Activated CD4-positive, alpha-beta T cell treated with anti-CD3 and anti-CD28 coated beads, Interleukin-2, Interleukin-4, amounts not matched to agents 100 ng/mL and 50 ng/mL, durations not matched to agents 16 hours and 8 hours (primary cell): Measurements from ENCODE around the gene ABCA10.
"Not testable (repeated sequence)": the region's sequence is repeated elsewhere in the genome, so short reads cannot be mapped to it uniquely, and the experiment has no call there.

Experiments
- DNase-seq: peaks from one replicate; pipeline ENCODE4 v3.0.0-alpha.2; 2020; ENCODE audit warnings: low spot score

ABCA10 gene

DNA sequence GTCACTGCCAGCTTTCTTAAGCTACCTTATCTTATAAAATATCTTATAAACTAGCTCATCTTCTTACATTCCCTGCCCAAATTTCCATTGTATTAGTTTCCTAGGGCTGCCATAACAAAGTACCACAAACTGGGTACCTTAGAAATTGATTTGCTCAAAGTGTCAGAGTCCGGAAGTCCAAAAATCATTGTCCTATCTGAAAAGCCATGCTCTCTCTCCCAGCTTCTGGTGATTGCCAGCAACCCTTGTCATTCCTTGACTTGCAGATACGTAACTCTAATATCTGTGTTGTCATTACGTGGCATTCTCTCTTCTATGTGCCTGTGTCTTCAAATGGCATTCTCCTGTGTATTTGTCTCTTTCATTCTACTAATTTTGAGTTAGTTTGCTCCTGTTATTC lies 2.3 kb upstream of the ABCA10 start:
- DNase-seq, result no peak

DNA sequence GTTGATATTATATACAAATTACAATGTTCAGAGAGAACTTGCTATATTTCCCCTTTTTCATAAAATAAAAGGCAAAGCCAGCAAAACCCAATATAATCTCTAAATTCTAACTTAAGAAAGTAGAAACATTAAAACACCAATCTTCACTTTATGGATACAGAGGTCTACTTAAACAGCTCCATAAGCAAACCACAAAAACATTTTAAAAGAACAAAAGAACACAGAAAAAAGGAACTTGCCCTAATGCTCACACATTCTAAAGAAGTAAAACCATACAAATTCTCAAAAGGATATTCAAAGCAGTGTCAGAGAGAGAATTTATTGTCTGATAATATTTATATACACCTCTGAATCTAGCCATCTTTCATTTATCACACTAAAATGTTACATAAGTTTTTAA lies 606 bp downstream of the ABCA10 start:
- DNase-seq, result no peak

DNA sequence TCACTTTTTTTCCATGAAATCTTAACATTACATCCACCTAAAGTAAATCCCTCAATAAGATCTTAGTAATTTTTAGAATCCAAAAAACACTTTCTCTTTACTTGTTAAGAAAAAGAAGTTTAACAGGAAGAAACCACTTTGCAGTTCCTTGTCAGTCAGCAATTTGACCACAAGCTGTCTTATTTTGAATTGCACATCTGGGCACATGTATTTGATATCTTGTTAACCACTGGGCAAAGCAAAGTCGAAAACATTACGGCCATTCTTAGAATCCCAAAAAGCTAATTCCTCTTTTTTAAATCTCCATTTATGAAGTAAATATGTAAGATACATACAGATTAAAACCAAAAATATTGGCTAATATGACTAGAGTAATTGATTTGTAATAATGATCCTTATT lies 1.1 kb downstream of the ABCA10 start:
- no peak for DNase-seq

DNA sequence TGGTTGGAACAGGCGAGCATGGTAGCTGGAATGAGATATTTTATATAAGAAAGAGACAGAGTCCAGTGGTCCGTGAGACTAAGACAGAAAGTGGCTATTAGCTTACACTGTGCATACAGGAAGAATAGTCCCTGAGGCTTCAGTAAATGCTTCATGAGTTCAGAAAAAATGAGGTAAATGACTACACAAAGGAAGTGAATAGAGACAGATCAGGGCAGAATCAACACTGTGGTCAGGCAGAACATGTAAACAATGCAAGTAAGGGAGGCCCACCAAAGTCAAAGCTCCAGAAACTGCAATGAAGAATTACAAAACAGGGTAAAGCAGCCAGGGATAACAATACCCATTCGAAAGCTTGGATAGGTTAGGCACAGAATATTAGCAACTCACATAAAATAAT lies 4.8 kb downstream of the ABCA10 start:
- DNase-seq, result no peak

DNA sequence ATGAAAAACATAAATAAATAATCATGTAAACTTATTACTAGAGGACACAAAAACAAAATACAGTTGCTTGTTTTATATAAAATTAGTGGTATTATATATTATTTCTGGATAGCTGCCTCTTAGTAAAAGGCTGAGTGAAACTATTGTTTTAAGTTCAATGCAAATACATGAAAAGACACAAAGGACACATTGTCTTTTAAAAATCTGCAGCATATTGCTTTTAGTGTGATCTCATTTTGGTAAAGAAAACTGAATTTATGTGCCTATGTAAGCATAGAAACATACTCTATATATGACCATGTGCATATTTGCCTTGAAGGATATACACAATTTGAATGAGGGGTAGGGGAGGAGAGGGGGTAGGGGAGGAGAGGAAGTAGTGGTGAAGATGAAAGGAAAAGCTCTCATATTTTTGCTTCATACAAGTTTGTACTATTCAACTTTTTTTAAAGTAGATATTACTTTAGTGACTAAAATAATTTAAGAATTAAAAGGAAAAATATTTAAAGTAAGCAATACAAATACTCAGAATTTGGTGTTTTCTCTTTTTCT lies 5.8 kb downstream of the ABCA10 start:
- no peak for DNase-seq

DNA sequence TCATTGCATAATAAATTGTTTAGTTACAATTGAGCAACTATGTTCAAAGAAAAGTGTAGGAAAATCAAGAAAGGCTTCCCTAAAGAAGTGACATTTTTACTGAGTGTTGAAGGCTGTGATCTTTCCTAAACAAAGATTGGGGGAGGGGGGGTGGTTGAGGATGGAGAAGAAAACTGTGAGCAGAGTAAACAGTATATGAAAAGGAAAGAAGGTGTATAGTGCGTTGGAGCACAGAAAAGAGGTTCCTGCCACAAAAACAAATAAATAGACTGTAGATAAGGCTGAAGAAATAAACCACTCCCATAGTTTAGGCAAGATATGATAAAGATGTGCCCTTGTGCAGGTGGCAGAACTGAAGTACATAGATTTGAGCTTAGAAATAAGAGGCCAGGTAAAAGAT lies 8.5 kb downstream of the ABCA10 start:
- DNase-seq, result no peak

DNA sequence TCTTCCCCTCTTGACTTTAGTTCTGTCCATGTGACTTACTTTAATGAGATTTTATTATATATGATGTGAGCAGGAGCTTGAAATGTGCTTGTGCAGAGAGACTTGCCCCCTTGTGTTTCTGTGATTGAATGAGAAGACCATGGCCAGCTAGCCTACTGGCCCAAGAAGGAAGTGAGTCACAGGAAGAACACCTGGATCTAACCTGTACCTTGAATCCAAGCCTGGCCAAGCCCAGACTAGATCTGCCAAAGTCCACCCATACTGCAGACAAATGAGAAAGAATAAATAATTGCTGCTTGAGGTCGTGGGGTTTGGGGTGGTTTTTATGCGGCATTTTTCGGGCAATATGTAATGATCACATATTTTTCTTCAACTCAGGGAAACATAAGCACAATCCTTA lies 9.6 kb downstream of the ABCA10 start:
- no peak for DNase-seq

DNA sequence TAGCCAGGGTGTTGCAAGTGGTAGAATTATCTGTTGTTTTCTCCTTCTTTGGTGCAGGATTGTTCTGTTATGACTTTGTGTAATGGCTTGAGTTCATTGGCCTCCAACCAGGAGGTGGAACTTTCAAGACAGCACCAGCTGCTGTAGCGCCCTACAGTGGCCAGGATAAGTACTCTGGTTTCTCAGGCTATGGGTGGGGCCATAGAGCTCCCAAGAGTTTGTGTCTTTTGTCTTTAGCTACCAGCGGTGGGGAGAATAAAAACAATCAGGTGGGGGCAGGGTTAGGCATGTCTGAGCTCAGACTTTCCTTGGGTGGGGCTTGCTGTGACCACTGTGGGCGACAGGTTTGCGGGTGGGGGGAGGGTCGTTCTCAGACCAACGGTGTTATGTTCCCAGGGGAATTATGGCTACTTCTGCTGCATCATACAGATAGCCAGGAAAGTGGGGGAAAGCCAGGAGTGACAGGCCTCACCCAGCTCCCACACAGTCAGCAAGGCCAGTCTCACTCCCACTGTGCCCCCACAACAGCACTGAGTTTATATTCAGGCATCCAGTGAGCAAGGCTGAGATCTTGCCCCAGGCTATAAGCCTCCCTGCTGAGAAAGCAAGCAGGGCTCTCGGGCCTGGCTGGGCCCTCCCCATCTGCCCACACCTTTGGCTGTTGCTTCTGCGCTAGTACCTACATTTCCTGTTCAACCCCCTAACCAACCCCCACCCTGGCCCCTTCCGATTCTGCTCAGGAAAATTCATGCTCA lies 15.4 kb downstream of the ABCA10 start:
- DNase-seq, result no peak

DNA sequence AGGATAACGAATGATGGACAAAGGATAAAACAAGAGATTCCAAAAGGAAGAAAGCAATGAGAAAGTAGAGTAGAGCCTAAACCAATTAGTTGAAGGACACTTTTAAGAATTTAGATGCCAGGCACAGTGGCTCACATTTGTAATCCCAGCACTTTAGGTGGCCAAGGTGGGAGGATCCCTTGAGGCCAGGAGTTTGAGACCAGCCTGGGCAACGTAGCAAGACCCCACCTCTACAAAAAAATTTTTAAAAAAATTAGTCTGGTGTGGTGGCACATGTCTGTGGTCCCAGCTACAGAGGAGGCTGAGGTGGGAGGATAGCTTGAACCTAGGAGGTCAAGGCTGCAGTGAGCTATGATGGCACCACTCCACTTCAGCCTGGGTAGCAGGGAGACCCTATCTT lies 20.0 kb downstream of the ABCA10 start:
- no peak for DNase-seq

DNA sequence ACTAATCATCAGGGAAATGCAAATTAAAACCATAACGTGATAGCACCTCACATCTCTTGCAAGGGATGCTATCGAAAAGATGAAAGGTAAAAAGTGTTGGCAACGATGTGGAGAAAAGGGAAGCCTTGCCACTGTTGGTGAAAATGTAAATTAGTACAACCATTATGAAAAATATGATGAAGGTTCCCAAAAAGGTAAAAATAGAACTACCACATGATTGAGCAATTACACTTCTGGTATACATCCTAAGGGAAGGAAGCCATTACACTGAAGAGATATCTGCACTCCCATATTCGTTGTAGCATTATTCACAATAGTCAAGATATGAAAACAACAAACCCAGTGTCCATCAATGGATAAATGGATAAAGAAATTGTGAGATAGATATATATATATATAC lies 21.5 kb downstream of the ABCA10 start:
- DNase-seq, result no peak

DNA sequence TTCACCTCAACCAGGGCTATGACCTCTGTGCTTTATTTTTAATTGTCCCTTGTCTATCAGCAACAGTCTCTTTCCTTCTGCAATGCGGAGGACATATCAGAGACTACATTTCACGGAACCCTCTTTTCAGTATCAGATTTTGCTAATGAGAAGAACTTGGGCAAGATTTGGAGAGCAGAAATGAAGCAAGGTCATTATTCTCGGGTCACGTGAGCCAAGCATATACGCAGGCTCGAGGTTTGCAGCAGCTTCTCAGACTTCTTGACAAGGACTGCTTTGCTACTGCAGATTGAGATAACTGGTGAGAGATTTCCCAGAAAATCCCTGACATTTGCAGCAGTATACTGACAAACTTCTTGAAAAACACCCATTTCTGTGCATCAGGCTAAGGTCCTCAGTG lies 30.4 kb downstream of the ABCA10 start:
- DNase-seq, result no peak

DNA sequence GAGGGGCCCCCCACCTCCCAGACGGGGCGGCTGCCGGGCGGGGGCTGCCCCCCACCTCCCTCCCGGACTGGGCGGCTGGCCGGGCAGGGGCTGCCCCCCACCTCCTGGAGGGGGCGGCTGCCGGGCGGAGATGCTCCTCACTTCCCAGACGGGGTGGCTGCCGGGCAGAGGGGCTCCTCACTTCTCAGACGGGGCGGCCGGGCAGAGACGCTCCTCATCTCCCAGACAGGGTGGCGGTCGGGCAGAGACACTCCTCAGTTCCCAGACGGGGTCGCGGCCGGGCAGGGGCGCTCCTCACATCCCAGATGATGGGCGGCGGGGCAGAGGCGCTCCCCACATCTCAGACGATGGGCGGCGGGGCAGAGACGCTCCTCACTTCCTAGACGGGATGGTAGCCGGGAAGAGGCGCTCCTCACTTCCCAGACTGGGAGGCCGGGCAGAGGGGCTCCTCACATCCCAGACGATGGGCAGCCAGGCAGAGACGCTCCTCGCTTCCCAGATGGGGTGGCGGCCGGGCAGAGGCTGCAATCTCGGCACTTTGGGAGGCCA lies 32.4 kb downstream of the ABCA10 start:
- not testable (repeated sequence) for DNase-seq

DNA sequence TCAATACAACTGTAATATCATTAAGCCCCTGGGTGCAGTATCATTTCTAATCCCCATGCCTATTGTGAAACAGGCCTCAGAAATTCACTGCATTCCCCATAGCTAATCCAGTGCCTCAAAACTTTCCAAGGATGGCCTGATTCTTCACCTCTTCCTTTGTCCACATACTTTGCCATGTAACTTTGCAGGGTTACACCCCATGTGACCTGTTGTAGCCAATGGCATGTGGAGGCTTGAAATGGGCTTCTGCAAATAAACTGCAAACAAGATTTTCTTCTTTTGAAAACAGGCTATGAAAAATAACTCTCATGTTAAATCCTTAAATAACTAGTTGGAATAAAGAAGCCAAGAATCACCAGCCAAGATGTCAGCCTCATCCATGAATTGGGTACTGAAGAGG lies 35.9 kb downstream of the ABCA10 start:
- no peak for DNase-seq

DNA sequence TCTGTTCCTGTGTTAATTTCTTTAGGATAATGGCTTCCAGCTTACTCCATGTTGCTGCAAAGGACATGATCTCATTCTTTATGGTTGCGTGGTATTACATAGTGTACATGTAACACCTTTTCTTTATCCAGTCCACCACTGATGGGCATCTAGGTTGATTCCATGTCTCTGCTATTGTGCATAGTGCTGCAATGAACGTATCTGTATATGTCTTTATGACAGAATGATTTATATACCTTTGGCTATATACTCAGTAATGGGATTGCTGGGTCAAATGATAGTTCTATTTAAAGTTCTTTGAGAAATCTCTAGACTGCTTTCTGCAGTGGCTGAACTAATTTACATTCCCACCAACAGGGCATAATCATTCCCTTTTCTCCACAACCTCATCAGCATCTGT lies 39.8 kb downstream of the ABCA10 start:
- DNase-seq, result no peak

DNA sequence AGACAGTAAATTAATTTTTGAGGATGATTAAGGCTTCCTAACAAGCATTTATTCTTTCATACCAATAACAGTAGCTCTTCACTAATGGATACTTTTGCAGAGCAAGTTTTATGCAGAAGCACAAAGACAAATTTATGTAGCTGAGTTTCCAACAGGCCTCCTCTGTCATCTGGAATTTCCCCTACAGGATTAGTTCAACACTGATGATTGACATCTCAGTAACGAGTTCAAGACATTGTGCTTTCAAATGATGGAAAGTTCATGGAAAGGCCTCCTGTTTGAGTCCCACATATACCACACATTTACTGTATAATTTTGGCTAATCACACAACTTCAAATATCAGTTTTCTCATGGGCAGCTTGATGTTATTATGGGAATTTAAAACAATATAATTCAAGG lies 40.6 kb downstream of the ABCA10 start:
- DNase-seq, result no peak

DNA sequence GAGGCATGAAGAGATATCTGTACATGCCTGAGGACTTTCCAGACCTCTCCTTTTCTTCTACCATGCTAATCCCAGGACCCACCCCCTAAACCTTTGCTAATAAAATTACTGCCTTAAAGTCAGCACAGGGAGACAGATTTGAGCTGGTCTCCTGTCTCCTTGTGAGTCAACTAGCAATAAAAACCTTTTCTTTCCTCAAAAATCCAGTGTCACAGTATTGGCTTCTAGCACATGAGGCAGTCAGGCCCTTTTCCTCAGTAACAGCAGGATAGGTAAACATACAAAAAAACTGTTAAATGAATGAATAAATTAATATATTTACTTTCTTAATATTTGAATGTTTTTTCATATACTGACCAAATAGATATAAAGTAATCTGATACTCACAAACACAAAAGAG lies 41.3 kb downstream of the ABCA10 start:
- DNase-seq, result no peak

DNA sequence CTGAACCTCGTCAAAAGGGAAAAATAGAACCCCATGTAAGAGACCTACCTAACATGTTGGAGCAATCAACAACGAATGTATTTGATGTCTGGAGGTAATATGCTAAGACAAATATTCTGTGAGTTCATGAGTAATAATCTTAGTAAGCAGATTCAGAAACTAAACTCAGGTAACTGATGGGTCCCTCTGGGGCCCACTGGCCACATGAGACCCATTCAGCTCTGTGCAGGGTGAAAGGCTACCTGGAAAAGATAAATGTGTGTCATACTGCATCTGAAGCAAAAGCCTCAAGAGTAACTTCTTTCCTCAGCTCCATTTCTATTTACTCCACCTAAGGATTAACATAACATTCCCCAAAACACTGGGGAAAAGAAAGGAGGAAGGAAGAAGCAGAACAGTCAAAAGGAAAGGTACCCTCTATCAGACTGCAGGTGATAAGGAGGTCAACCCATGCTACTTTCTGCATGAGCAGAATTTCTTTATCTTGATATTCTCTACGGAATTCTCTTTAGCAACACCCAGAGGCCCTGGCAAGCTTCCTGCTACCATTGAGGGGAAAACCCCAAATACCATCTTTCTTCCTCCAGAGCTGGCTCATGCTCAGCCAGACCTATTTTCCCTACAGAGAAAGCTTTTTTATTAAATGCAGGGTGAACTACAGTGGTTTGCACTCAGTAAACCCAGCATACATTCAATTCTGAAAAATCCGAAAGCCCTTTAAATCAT lies 49.2 kb downstream of the ABCA10 start:
- no peak for DNase-seq

DNA sequence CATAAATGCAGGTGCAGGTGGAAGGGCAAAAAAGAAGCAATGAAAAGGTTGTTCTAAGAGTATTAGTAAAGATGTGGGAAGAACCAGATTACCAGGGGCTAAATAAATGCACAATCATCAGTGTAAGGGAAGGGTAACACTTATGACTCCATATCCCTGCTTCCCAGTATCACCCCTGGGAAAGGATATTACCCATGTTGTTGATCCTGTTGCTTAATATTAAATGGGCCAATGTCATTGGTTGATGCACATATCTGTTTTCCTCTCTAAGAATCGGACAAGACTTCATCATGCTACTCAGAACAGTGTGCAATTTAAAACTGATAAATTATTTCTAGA lies 52.2 kb downstream of the ABCA10 start:
- DNase-seq, result no peak

DNA sequence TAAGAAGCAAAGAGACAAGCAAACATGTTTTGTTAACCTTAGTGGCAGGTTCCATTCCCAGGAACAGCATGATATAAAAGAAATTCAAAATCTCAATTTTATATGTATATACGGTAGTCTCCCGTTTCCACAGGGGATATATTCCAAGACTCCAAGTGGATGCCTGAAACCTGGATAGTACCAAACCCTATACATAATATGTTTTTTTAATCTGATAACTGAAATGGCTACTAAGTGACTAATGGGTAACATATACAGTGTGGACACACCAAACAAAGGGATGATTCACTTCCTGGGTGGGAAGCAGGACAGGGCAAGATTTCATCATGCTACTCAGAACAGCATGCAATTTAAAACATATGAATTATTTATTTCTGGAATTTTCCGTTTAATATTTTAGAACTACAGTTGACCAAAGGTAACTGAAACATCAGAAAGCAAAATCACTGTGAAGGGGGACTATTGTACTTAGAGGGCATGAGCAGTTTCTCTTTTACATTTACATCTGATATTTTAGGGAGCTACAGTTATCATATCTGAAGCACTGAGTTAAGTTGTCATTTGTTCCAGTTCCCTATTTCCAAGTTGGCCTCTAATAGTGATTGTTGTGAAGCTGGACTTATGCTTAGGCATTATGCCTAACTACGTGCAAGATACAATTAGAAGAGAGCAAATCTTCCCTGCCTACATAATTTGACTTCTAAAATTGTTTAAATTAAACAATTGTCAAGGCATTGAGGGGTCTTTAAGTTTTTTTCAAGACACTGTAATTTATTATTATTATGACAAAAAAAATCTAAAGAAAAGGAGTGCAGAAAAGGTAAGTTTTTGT lies 52.8 kb downstream of the ABCA10 start:
- no peak for DNase-seq

DNA sequence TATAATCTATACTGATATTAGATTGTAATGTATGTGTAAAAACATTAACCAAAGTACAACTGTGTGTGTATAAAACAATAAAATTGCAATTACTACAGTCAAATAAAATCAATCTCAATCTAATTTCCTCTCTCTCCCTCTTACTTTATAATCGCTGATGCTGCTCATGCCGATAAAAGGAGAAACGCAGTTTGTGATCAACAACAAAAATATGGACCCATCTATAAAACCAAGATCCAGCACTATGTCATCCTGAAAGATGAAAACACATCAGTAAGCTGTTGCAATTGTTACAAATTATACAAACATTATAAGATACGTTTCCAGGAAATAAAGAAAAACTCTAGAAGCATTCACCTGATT lies 53.4 kb downstream of the ABCA10 start:
- DNase-seq, result no peak

DNA sequence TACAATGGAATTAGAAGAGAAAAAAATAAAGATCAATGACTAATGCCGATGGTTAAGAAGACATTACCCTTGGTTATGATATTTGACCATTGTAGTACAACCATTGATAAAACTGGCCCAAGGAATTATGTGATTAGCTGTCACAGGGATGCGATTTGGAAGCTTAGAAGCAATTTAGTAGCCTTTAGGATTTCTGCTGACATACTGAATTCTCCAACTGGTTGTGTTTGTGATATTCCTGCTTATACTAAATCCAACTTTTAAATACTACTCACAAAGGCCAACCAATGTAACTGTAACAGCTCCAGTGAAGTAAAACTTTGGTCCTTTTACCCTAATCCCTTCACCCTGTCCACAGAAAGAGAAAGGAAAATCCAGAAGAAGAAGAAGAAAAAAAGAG lies 55.5 kb downstream of the ABCA10 start:
- no peak for DNase-seq

DNA sequence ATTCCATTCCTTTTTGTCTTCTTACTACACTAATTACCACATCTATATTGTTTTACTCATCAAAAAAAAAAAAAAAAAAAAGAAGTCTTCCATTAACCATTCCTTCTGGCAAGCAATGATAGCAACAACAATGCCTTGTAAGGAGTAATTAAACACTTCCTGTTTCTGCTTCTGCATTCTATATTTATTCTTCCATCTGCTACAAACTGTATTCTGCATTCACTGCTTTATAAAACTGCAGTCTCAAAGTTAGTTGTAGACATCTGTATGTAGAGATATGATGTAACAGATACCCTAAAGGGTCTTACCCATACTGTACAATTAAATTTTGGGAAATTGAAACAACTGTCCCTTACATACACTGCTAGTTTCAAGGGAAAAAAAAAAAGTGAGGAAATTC lies 58.2 kb downstream of the ABCA10 start:
- DNase-seq, result no peak

DNA sequence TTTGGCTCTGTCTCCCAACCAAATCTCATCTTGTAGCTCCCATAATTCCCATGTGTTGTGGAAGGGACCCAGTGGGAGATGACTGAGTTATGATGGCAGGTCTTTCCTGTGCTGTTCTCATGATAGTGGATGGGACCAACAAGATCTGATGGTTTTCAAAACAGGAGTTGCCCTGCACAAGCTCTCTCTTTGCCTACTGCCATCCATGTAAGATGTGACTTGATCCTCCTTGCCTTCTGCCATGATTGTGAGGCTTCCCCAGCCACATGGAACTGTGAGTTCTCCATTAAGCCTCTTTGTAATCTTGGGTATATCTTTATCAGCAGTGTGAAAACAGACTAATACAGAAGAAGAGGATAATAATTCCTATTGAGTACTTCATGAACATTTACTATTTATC lies 60.0 kb downstream of the ABCA10 start:
- DNase-seq, result not testable (repeated sequence)
